GM18499 (cell line): Measurements from ENCODE around the gene KIAA1549.

Experiments
- ATAC-seq: cut with Tn5 transposase; IDR thresholded peaks from one replicate; pipeline ENCODE4 v1.9.1; 2021; ENCODE audit warnings: moderate number of reproducible peaks; ENCODE audit not compliant: insufficient read depth, unreplicated experiment

The KIAA1549 gene

GRCh38 chr7:138975343-138976104 is 5.7 kb downstream of the KIAA1549 start:
- ATAC-seq = no peak

- no peak for ATAC-seq
These were observed 6.4 kb downstream of the KIAA1549 start for GRCh38 chr7:138974675-138975292.

- no peak for ATAC-seq
These were observed 7.1 kb downstream of the KIAA1549 start for GRCh38 chr7:138974103-138974502.

GRCh38 chr7:138970952-138971351 is 10.2 kb downstream of the KIAA1549 start:
- ATAC-seq = no peak

- ATAC-seq = no peak
These were observed 10.7 kb downstream of the KIAA1549 start for GRCh38 chr7:138970446-138970845.

DNA sequence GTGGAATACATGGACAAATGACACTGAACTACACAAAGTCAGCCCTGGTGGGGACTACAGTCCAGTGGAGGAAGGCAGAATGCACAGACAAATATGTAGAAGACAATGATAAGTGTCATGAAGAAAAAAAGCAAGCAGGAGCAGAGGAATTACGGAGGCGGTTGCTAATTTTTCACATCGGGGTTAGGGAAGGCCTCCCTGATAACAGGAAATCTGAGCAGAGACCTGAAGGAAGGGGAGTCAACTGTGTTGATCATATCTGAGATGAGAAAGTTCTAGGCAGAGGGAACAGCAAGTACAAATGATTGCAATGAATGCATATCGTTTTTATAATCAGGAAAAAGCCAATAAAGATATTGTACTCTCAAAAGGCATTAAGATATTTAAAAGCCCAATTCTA is 14.0 kb downstream of the KIAA1549 start:
- no peak for ATAC-seq

GRCh38 chr7:138964624-138965436 is 16.4 kb downstream of the KIAA1549 start:
- ATAC-seq = no peak

DNA sequence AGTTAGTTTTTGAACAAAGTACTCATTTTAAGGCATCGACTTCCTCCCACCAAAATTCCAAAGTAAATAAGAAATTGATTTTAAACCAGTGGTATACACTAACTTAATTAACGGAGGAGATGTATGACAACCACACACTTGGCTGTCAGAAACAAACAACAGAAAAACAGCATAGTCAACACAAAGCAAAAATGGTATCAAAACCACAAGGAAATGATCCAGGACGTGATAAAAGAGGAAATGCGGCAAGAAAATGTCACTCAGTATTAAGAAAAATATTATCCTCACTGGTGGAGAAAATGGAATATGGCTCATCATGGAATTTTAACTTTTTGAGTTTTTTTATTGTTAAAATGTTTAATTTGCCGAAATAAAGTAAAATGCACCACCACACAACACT is 17.5 kb downstream of the KIAA1549 start:
- ATAC-seq = no peak

DNA sequence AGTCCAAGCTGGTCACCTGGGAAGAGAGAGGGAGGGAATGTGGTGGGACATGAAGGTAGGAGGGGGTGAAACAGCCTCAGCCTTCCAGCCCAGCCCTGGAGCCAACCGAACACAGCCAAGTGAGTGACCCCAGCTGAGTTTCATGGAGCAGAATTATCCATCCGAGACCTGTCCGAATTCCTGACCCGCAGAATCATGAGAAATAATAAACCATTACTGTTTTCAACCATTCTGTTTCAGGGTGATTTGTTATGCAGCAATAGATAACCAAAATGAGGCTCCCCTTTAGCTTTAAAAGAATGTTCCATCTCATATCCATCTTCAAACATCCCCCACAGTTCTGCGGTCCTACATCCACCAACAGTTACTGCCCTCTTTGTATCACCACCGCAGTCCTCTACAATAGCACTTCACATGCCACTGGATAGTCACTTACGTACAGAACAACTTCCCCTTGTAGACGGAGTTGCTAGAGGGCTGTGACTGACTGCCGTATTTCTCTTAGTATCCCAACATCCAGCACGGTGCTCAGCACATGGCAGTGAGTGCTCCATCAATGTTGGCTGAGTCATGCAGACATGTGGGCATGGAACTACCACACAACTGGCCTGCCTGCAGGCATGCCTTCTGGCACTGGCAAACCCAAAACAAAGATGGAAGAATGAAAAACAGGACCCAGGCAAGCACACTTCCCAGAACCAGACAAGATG is 18.5 kb downstream of the KIAA1549 start:
- ATAC-seq = no peak

DNA sequence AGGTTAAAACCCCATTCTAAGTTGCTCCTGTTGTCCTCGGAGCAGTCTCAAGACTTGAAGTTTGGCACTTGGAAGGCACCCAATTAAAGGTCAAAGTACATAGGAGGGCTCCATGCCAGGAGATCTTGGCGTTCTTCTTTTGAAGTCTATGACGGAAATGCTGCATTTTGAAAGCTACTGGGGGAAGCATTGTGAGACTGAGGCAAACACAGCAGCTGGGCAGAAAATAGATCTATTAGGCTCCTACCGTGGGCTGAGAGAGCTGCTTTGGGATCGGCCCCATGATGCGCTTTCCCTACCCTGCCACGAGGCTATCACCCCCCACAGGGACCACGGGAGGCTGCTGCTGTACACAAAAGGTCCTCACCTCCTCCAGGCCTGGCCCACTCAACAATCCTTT is 20.0 kb downstream of the KIAA1549 start:
- ATAC-seq = no peak

- ATAC-seq = no peak
These were observed 22.7 kb downstream of the KIAA1549 start for GRCh38 chr7:138958391-138958956.

DNA sequence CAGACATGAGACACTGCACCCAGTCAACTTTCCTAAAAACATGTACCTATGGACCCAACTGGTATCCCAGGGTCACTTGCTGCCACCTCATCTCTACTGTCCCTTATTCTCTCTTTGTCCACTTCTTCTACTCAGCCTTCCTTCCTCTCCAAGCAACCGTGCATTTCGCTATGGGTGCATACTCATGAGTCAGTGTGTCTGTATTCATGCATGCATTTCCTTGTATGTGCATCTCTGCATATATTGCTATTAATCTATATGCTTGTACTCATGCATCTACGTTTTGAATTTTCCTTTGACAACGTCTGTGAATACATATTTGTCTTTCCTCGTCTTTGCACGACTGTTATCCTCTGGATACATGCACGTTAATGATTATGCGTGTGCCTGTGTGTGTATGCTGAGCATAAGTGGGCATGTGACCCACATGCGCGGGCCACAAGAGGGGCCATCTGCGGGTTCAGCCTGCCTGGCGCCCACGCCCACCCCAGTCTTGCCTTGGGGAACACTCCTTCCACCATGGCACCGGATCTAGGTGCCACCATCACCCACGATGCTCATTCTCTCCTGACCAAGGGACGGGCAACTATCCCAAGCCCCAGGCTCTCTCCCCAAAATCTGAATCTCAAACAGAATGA is 23.3 kb downstream of the KIAA1549 start:
- ATAC-seq = no peak

DNA sequence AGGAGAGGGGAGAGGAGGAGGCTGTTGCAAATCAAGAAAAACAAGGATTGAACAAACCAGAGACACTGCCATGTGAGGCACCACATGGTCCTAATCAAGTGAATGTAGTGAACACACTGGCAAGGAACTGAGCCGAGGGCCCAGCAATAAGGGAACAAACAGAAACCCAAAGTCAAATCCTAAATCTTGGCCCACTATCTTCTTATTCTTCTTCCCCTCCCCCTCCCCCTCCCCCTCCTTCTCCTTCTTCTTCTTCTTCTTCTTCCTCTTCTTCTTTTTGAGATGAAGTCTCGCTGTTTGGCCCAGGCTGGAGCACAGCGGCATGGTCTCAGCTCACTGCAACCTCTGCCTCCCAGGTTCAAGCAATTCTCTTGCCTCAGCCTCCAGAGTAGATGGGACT is 24.0 kb downstream of the KIAA1549 start:
- no peak for ATAC-seq

- no peak for ATAC-seq
These were observed 26.4 kb downstream of the KIAA1549 start for GRCh38 chr7:138954545-138955475.

DNA sequence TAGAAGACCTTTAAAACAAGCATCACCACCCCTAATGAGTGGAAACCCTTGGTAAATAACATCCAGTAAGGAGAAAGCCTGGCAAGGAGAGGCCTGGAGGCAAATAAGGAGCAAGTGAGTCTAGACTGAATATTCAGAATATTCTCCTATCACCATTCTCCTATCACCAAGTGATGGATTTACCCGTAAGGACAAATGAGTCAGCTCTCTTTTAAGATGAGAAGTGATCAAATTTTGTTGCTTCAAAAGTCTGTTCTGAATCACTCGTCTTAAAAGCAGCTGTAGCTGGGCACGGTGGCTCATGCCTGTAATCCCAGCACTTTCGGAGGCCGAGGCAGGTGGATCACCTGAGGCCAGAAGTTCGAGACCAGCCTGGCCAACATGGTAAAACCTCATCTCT is 28.4 kb downstream of the KIAA1549 start:
- no peak for ATAC-seq

DNA sequence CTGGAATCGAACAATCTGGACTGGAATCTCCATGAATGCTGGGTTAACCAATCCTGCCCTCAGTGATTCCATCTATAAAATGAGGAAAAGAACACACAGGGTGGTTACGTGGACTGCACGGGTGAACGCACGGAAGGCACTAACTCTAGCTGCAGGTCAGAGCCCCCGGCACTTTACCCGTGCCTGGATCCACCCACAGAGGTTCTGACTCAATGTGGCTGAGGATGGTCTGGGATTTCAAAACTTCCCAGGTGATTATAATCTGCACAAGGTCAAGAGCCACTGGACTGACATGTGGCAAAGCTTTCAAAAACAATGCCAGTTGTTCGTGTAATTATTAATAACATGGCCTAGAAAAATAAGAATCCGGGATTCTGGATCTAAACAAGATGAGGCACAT is 29.2 kb downstream of the KIAA1549 start:
- ATAC-seq = no peak

GRCh38 chr7:138949421-138950088 is 31.6 kb downstream of the KIAA1549 start:
- no peak for ATAC-seq

DNA sequence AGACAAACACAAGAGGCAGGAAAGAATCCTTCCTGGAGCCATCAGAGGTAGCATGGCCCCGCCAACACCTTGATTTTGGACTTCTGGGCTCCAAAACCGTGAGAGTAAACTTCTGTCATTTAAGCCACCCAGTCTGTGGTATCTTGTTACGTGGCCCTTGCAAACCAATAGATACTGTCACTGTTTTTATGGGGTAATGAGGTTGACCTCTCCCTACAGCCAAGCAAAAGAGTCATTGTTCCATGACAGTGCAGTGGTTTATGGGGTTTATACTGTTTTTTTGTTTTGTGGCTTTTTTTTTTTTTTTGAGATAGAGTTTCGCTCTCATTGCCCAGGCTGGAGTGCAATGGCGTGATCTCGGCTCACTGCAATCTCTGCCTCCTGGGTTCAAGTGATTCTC is 32.8 kb downstream of the KIAA1549 start:
- no peak for ATAC-seq
